B cell (primary cell): Measurements from ENCODE around the gene MYO1E. TPM values are rescaled to one million over a fixed set of nuclear protein-coding genes. Genes with fewer than 3 reads are reported as not detected.

Experiments
- ATAC-seq: fragments of 200-7000 bp; cut with Tn5 transposase; one replicate; pipeline ENCODE4 v1.10.0; 2021; ENCODE audit warnings: low read depth, mild to moderate bottlenecking, moderate number of reproducible peaks, moderate library complexity
- CTCF ChIA-PET: fragments of 350-600 bp; sonication (Branson Sonifier 250); formaldehyde crosslinking; loops from one replicate; lab custom pipeline; 2021; ENCODE audit warnings: antibody characterized with exemption, inconsistent platforms; lab: Charles Lee
- POLR2A ChIA-PET: fragments of 350-600 bp; sonication (Branson Sonifier 250); formaldehyde crosslinking; loops from one replicate; lab custom pipeline; 2021; ENCODE audit warnings: antibody characterized with exemption; lab: Charles Lee
- DNase-seq: peaks from one replicate; pipeline ENCODE4 v3.0.0; 2013
- H2AFZ ChIP-seq: 2 replicates; pipeline ENCODE4 v1.6.1; 2012; ENCODE audit warnings: mild to moderate bottlenecking, low read depth, low read length; ENCODE audit not compliant: insufficient read depth, poor library complexity, severe bottlenecking
- H3K27ac ChIP-seq, 2 donors: 1 replicate in 1 of 2; 2 replicates in 1 of 2; pipeline ENCODE4 v1.5.1; 2012 to 2013; ENCODE audit warnings: low read length in 2 of 2, mild to moderate bottlenecking in 2 of 2, moderate library complexity in 1 of 2
- H3K27me3 ChIP-seq, 4 experiments: fragments of 200-600 bp in 1 of 4; sonication (generic) in 1 of 4; replicated peaks in 1 of 4; 1 replicate in 2 of 4; 2 replicates in 2 of 4; pipeline versions ENCODE4 v1.6.1 to v1.7.0; 2013 to 2016; ENCODE audit warnings: low read length in 3 of 4, mild to moderate bottlenecking in 2 of 4, mixed read lengths in 1 of 4, moderate library complexity in 1 of 4; ENCODE audit not compliant: insufficient read depth in 4 of 4, control insufficient read depth in 3 of 4; ENCODE audit errors: control extremely low read depth in 1 of 4
- H3K36me3 ChIP-seq, 2 experiments: replicated peaks in 1 of 2; 1 replicate in 1 of 2; 2 replicates in 1 of 2; pipeline versions ENCODE4 v1.6.1 to v1.7.1; 2013; ENCODE audit warnings: low read length in 1 of 2; ENCODE audit not compliant: insufficient read depth in 2 of 2, control insufficient read depth in 1 of 2; ENCODE audit errors: control extremely low read depth in 1 of 2, extremely low read depth in 1 of 2
- H3K4me1 ChIP-seq, 2 donors: fragments of 200-600 bp in 1 of 2; sonication (generic) in 1 of 2; 1 replicate in 1 of 2; 2 replicates in 1 of 2; pipeline versions ENCODE4 v1.5.1 to v1.6.1; 2013 to 2017; ENCODE audit warnings: low read length in 2 of 2; ENCODE audit not compliant: control insufficient read depth in 2 of 2, insufficient read depth in 2 of 2
- H3K4me2 ChIP-seq: replicated peaks from 2 replicates; pipeline ENCODE3; 2012; ENCODE audit warnings: mild to moderate bottlenecking, low read depth, low read length; ENCODE audit not compliant: poor library complexity, severe bottlenecking
- H3K4me3 ChIP-seq, 5 experiments: fragments of 200-600 bp in 1 of 5; sonication (generic) in 1 of 5; 1 replicate in 3 of 5; 2 replicates in 2 of 5; pipeline versions ENCODE4 v1.5.1 to v1.7.0; 2011 to 2016; ENCODE audit warnings: low read length in 4 of 5, mild to moderate bottlenecking in 4 of 5, low read depth in 2 of 5, control low read depth in 1 of 5, moderate library complexity in 1 of 5; ENCODE audit not compliant: insufficient read depth in 1 of 5; ENCODE audit errors: control extremely low read depth in 1 of 5, extremely low read depth in 1 of 5
- H3K79me2 ChIP-seq: fragments of 200-600 bp; sonication (generic); one replicate; pipeline ENCODE4 v1.6.0; 2016; ENCODE audit warnings: low read length; ENCODE audit not compliant: control insufficient read depth, insufficient read depth
- H3K9ac ChIP-seq: fragments of 200-600 bp; sonication (generic); 2 replicates; pipeline ENCODE4 v1.6.1; 2017; ENCODE audit warnings: mild to moderate bottlenecking, low read length, moderate library complexity
- H3K9me3 ChIP-seq, 3 donors: one replicate each; pipeline versions ENCODE4 v1.6.1 to v1.7.1; 2013; ENCODE audit warnings: low read length in 2 of 3; ENCODE audit not compliant: control insufficient read depth in 2 of 3, insufficient read depth in 1 of 3; ENCODE audit errors: control extremely low read depth in 1 of 3
- H4K20me1 ChIP-seq: 2 replicates; pipeline ENCODE4 v1.6.0; 2012; ENCODE audit warnings: mild to moderate bottlenecking, low read length; ENCODE audit not compliant: insufficient read depth, control insufficient read depth, poor library complexity, severe bottlenecking
- H3K27ac Mint-ChIP-seq: one replicate; pipeline ENCODE4 v1.8.0; 2021; ENCODE audit warnings: mixed read lengths
- H3K27me3 Mint-ChIP-seq: one replicate; pipeline ENCODE4 v1.8.0; 2021; ENCODE audit warnings: mixed read lengths
- H3K4me1 Mint-ChIP-seq: one replicate; pipeline ENCODE4 v1.8.0; 2021; ENCODE audit warnings: mixed read lengths
- H3K4me3 Mint-ChIP-seq: one replicate; pipeline ENCODE4 v1.8.0; 2021; ENCODE audit warnings: mixed read lengths
- H3K9me3 Mint-ChIP-seq: one replicate; pipeline ENCODE4 v1.8.0; 2022; ENCODE audit warnings: mixed read lengths; ENCODE audit not compliant: insufficient read depth
- EZH2 ChIP-seq: IDR thresholded peaks from 2 replicates; pipeline ENCODE4 v1.6.1; 2012; ENCODE audit warnings: borderline replicate concordance, low read depth, mild to moderate bottlenecking, moderate library complexity, low read length; ENCODE audit not compliant: insufficient read depth, poor library complexity, severe bottlenecking
- WGBS: methylation state at CpG from one replicate; pipeline ENCODE4 v1.1.5; 2013; ENCODE audit warnings: missing lambda C conversion rate; ENCODE audit not compliant: insufficient coverage; 5-methylcytosine and 5-hydroxymethylcytosine counted together
- intact Hi-C: fragments of 100-400 bp; cut with micrococcal nuclease; formaldehyde crosslinking; loops from one replicate; pipeline ENCODE4 v1.10.0; 2022
- polyA plus RNA-seq: library from polyadenylated mRNA; depleted of rRNA; stranded (reverse); fragments of >200 nt; gene quantifications from 2 replicates; pipeline ENCODE4 v1.2.3, GENCODE V29; 2012
- total RNA-seq, 2 donors: library from RNA; stranded (reverse); fragments of 120-200 nt in 1 of 2; gene quantifications; 1 replicate in 1 of 2; 2 replicates in 1 of 2; pipeline versions ENCODE4 v1.2.3 to v1.2.4, GENCODE V29; 2013 to 2022
- TF ChIP-seq, protein P1 (sequence below): fragments of 200-600 bp; IDR thresholded peaks from one replicate; pipeline ENCODE4 v1.8.0; 2022; ENCODE audit warnings: antibody characterized with exemption, mild to moderate bottlenecking

MYO1E gene
- total and polyA plus RNA-seq, 2 donors (not counting 1 experiment from before 2014, with no cell fraction given), result 11.9 to 100.0 TPM

GRCh38 chr15:59138243-59138642 lies 234.4 kb downstream of the MYO1E start:
- 65% methylated on average over 3 of the region's 7 CpGs for WGBS
- H3K4me3 Mint-ChIP-seq, result no peak overlapping the region
- TF ChIP-seq, protein P1, sequence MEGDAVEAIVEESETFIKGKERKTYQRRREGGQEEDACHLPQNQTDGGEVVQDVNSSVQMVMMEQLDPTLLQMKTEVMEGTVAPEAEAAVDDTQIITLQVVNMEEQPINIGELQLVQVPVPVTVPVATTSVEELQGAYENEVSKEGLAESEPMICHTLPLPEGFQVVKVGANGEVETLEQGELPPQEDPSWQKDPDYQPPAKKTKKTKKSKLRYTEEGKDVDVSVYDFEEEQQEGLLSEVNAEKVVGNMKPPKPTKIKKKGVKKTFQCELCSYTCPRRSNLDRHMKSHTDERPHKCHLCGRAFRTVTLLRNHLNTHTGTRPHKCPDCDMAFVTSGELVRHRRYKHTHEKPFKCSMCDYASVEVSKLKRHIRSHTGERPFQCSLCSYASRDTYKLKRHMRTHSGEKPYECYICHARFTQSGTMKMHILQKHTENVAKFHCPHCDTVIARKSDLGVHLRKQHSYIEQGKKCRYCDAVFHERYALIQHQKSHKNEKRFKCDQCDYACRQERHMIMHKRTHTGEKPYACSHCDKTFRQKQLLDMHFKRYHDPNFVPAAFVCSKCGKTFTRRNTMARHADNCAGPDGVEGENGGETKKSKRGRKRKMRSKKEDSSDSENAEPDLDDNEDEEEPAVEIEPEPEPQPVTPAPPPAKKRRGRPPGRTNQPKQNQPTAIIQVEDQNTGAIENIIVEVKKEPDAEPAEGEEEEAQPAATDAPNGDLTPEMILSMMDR, result peak; percentile 80
- TF ChIP-seq EZH2, result no peak
- no peaks in the 10 kb centered on the region for H3K79me2 ChIP-seq
- no peak overlapping the region for H3K4me2 ChIP-seq
- no peaks in the 10 kb centered on the region for H3K27me3 Mint-ChIP-seq
- H3K4me1 ChIP-seq, result no peaks in the 10 kb centered on the region
- peaks cover 1 to 35% of the 10 kb centered on the region in 2 experiments for H3K36me3 ChIP-seq
- H3K9ac ChIP-seq, result no peak overlapping the region
- H3K27me3 ChIP-seq, result no peaks in the 10 kb centered on the region
- no peak overlapping the region for H2AFZ ChIP-seq
- CTCF ChIA-PET, result interaction anchor here (0.6 to 3.3 kb wide), 19 partner anchors 23 to 394 kb away, joined by 3 to 24 read pairs (median 4); no protein-coding TSS in a partner anchor
- H3K4me1 Mint-ChIP-seq, result peaks cover 4% of the 10 kb centered on the region
- no peak overlapping the region for H3K27ac ChIP-seq
- intact Hi-C loops, result loop anchor here (1.0 kb wide), 2 partner anchors 158 to 181 kb away; no protein-coding TSS in a partner anchor
- H4K20me1 ChIP-seq, result peaks cover 12% of the 10 kb centered on the region
- peak; percentile 74 for DNase-seq
- POLR2A ChIA-PET, result interaction anchor here (1.1 kb wide), 1 partner anchor 159 kb away, joined by 4 read pairs; no protein-coding TSS in a partner anchor
- peak; percentile 97 for ATAC-seq
- no peak overlapping the region for H3K4me3 ChIP-seq
- H3K9me3 Mint-ChIP-seq, result no peaks in the 10 kb centered on the region
- no peaks in the 10 kb centered on the region for H3K9me3 ChIP-seq
- peak overlapping the region; percentile 33 for H3K27ac Mint-ChIP-seq

GRCh38 chr15:59137566-59137965 lies 235.1 kb downstream of the MYO1E start:
- intact Hi-C loops, result no loop called here
- TF ChIP-seq, protein P1, result no peak
- no peak for TF ChIP-seq EZH2
- no peaks in the 10 kb centered on the region for H3K79me2 ChIP-seq
- H3K4me3 Mint-ChIP-seq, result no peak overlapping the region
- ATAC-seq (no peak), DNase-seq (no peak)
- no peak overlapping the region for H2AFZ ChIP-seq
- no peaks in the 10 kb centered on the region for H3K9me3 ChIP-seq
- peaks cover 4% of the 10 kb centered on the region for H3K4me1 Mint-ChIP-seq
- 0% methylated on average over 1 of the region's 2 CpGs for WGBS
- peaks cover 12% of the 10 kb centered on the region for H4K20me1 ChIP-seq
- H3K36me3 ChIP-seq, result peaks cover 1 to 34% of the 10 kb centered on the region in 2 experiments
- ChIA-PET CTCF (interaction anchor here (0.6 to 3.3 kb wide), 13 partner anchors 22 to 395 kb away, joined by 3 to 24 read pairs (median 4); no protein-coding TSS in a partner anchor), POLR2A (interaction anchor here (1.1 kb wide), 1 partner anchor 158 kb away, joined by 4 read pairs; no protein-coding TSS in a partner anchor)
- no peak overlapping the region for H3K27ac ChIP-seq
- no peak overlapping the region for H3K9ac ChIP-seq
- H3K27me3 Mint-ChIP-seq, result no peaks in the 10 kb centered on the region
- no peak overlapping the region for H3K27ac Mint-ChIP-seq
- no peaks in the 10 kb centered on the region for H3K9me3 Mint-ChIP-seq
- H3K4me2 ChIP-seq, result no peak overlapping the region
- no peak overlapping the region for H3K4me3 ChIP-seq
- no peaks in the 10 kb centered on the region for H3K27me3 ChIP-seq
- H3K4me1 ChIP-seq, result no peaks in the 10 kb centered on the region
